Measurements from ENCODE around the gene COPG2.
"Not testable (repeated sequence)": the region's sequence is repeated elsewhere in the genome, so short reads cannot be mapped to it uniquely, and the experiment has no call there.

Gene COPG2

DNA sequence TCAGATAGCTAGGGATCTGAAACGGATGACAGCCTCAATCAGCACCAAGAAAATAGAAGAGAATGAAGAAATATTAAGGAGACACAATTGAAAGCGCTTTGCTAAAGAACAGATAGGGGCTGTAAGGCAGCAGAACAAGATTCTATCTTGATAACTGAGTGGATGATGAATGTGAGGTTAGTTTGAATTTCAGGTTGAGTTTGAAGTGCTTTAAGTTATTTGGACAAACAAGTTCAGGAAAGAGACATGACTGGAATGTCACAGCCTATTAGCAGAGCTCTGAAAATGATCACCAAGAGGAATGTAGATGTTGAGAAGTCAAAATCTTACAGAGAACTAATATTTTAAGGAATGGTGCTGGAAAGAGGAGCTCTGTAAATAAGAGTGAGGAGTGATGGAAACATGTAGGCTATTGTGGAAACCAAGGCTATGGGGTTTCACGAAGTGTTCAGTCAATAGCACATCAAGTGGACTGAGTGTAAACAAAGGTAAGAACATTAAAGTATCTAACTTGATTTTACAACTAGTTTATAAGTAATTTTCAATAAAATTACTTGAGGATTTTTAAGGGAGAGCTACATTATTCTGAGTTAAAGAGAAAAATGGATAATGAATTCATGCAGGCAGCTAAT is 115.0 kb downstream of the COPG2 start:
- DNase-seq: no peak

DNA sequence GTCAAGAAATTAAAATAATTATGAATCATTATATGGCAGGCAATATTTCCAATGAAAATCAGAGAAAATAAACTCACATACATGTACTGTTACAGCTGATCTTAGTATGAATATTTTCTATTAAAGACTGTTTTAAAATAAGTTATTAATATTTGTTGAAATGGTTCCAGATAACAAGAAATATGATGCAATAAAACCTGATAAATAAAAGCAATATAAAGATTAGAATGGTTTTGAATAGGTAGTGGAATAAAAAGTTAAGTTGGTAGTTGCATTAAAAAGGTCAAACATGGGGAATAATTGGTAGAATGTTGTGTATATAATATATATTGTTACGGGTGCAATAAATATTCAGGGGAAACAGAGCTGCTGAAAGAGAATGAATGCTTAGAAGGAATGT is 124.2 kb downstream of the COPG2 start:
- DNase-seq: no peak

GRCh38 chr7:130543487-130544010 is 125.0 kb downstream of the COPG2 start:
- no peak for DNase-seq

- DNase-seq: not testable (repeated sequence)
Observed at GRCh38 chr7:130542297-130542696, 126.3 kb downstream of the COPG2 start.

DNA sequence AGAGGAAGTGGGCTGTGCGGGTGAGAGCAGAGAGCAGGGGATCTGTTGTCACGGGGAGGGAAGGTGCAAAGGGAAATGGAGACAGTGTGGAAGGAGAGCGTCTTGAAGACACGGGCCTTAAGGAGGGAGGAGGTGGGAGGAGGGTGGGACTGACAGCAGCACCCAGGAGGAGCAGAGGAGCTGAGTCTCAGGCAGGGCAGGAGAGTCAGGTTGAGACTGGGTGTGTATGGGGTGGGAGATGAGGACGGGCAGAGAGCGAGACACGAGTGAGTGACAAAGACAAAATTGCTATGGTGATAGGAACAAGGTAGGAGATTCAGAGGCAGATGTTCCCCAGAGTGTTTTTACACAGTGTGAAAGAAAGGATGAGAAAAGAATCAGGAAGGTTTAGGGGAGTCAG is 127.3 kb downstream of the COPG2 start:
- DNase-seq: not testable (repeated sequence)

DNA sequence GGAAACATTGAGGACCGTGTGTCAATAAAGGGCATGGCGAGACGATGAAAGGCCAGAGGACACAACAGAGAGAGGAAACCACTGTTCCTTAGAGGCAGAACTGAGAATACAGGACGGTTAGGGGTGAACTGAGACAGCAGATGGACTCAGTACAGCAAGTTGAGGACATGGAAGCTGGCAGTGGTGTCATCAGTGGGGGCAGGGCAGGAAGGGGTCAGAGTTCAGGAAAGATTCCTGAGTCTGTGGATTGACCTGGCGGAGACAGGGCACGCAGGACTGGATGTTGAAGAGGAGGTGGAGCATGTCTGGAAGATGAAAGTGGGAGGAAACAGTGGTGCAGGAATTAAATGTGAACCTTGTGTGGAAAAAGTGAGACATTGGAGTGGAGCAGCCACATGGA is 130.7 kb downstream of the COPG2 start:
- DNase-seq: not testable (repeated sequence)

DNA sequence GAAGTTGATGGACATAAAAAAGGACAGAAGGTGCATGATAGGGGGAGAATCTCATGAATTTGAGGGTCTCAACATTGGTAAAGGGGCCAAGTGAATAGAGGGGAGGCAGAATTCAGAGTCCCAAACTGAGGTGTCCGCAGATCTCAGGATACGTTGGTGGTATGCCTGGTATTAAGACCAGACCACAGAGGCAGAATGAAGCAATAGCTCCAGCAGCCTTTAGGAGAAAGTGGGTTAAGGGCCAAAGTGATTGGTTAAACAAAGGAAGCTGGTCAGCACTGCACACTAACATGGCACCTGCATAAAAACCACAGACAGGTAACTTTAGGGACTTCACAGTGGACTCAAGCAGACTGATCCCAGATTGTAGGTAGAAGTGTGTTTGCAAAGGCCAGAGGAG is 139.1 kb downstream of the COPG2 start:
- DNase-seq: no peak

DNA sequence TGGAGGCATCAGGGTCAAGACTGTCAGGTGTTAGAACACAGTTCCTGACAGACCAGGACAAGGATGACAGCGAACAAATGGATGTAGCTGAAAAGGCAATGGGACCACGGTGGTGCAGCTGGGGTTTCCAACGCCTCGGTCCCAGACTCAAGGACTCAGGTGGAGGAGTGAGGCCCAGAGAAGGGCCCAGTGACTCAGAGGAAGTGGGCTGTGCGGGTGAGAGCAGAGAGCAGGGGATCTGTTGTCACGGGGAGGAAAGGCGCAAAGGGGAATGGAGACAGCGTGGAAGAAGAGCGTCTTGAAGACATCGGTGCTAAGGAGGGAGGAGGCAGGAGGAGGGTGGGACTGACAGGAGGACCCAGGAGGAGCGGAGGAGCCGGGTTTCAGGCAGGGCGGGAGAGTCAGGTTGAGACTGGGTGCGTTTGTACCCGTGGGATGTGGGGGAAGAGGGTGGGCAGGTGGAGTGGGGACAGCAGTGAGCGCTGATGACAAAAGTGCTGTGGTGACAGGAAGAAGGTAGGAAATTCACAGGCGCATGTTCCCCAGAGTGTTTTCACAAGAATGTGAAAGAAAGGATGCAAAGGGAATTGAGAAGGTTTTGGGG is 140.7 kb downstream of the COPG2 start:
- not testable (repeated sequence) for DNase-seq

DNA sequence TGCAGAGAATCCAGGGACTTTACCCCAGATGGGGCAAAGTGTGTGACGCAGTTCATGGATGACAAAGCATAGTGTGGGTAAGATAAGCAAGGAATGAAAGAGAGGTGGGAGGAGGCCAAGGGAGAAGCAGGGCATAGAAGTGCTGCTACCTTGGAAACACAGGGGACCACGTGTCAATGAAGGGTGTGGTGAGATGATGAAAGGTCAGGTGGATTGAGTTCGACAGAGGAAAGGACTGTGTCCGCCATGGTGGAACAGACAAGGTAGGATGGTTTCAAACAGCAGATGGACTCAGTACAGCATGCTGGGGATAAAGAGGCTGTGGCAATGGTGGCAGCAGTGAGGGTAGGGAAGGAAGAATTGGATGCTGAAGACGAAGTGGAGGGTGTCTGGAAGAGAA is 143.9 kb downstream of the COPG2 start:
- DNase-seq: no peak

GRCh38 chr7:130523519-130524125 is 144.9 kb downstream of the COPG2 start:
- DNase-seq: not testable (repeated sequence)

DNA sequence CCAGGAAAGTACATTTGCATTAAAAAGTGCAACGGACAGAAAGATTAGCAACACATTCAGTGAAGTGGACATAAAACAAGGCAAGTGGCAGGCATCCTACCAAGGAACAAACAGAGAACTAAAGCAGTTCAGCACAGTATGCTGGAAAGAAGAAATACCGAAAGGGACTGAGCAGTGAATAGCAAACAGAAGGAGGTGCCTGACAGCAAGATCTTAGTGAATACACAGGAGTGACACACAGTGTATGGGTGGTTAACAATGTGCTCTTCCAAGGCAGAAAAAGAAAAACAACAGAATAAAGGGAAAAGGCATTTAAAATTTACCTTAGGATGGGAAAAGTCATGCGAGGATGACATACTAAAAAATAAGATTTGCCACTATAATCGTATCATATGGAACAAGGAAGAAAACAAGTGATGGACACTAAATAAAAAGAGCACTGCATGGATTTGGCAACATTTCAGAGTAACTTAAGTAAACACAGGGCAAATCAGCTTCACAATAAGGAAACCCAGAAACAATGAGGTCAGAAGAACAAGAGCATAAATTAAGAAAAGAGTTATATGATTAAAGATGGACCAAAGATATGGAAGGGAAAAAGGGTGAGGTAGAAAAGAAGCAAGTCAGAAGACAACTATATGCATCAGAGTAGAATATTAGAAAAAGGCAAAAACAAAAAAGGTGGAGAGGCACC is 147.1 kb downstream of the COPG2 start:
- DNase-seq: no peak

- no peak for DNase-seq
Observed at GRCh38 chr7:130515315-130516040, 153.1 kb downstream of the COPG2 start.

DNA sequence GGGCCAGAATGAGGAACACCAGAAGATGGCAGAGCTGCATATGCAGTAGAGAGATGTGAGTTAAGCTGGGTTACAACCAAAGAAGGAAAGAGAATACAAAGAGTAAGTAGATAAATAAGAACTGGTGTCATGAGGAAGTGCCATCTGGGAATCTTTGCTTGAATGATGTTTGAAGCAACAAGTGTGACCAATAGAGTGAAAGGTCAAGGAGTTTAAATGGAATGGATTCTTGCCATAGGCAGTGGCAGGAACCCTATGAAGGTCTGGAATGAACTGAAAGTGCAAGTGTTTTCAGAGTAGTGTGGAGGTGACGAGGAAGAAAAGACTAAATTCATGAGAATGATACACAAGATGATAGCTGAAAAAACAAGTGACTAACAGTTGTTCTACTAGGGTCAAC is 155.1 kb downstream of the COPG2 start:
- no peak for DNase-seq

DNA sequence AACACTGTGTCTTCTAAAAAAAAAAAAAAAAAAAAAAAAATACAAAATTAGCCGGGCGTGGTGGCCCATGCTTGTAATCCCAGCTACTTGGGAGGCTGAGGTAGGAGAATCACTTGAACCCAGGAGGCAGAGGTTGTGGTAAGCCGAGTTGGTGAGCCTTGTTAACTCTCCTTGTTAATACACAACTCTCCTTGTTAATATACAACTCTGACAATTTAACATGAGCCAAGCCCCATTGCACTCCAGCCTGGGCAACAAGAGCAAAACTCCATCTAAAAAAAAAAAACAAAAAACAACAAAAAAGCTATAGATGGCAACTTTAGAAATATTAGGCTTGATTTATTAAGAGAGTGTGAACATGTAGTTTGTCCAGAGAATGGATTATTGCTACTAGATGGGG is 156.5 kb downstream of the COPG2 start:
- DNase-seq: not testable (repeated sequence)

- DNase-seq: no peak
Observed at GRCh38 chr7:130506358-130506757, 162.2 kb downstream of the COPG2 start.

GRCh38 chr7:130505753-130506152 is 162.8 kb downstream of the COPG2 start:
- no peak for DNase-seq

DNA sequence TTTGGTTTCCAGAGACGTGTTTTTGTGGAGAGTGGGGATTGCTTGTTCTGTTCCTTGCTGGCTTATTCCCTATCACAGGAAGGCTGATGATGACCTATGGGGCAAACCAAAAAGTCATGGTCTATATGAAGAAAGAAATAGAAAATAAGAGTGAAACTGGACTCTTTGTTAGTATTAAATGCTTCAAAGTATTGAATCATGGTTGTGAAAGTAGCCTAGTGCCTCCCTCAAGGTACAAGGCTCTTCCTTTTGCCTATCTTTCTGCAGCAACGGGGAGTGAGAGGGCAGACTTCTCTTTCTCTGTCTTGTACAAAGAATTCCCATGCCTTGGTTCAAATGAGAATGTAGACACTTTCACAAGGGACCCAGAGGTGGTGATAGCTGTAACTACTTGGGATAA is 167.6 kb downstream of the COPG2 start:
- no peak for DNase-seq

GRCh38 chr7:130500463-130500862 is 168.1 kb downstream of the COPG2 start:
- no peak for DNase-seq

DNA sequence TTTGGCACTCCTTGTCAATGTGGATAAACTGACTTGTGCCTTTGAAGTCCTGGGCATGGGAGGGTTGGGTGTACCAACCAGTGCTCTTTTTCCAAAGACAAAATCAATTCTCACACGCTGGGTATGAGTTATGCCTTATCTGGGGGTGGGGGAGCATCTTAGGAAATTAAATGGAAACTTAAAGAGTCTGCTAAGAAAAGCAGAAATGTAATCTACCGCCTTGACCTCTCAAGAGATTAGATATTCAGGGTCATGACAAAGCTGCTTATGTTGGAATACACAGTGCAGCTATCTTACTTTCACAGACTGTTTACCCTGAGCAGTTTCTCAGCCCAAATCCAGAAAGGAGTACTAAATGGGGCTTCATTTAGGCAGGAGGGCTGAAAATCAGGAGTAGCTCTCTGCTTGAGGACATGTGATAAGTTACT is 174.1 kb downstream of the COPG2 start:
- DNase-seq: peak; percentile 57

GRCh38 chr7:130493275-130493873 is 175.2 kb downstream of the COPG2 start:
- DNase-seq: no peak

DNA sequence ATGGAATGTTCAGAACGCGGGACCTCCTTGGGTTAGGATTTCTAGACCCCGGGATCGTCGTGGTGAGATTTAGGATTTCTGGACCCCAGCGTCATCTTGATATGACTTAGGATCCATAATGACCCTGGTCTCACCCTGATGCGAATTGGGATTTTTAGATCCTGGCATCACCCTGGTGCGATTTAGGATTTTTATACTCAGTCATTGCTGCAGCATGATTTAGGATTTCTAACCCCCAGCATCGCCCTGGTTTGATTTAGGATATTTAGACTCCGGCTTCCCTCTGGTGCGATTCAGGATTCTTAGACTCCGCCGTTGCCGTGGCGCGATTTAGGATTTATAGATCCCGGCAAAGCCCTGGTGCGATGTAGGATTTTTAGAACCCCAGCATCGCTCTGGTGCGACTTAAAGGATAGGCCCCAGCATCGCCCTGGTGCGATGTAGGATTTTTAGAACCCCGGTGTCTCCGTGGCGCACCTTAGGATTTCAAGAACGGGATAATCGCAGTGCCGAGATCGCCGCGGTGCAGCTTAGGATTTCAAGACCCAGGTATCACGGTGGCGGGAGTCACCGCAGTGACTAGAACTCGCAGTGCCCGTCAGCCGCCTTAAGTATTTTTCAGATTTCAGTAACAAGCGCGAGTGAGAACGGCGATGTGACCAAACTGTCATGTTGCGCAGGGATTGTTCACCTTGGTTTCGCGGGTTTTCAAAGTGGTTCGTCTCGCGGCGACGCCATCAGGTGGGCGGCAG is 175.8 kb downstream of the COPG2 start:
- DNase-seq: no peak
